Heart right ventricle (tissue), 16 donors: ENCODE measurements around the gene LHX4. TPM values are rescaled to one million over a fixed set of nuclear protein-coding genes. Genes with fewer than 3 reads are reported as not detected.

ENCODE experiments used
- ATAC-seq, 8 donors: fragments of 200-7000 bp; cut with Tn5 transposase; one replicate each; pipeline ENCODE4 v1.9.1; 2020; ENCODE audit warnings: mild to moderate bottlenecking in 8 of 8, moderate library complexity in 8 of 8, moderate number of reproducible peaks in 1 of 8
- DNase-seq, 2 donors: peaks; one replicate each; pipeline ENCODE4 v3.0.0-alpha.2; 2020
- H3K27ac ChIP-seq, 10 donors: fragments of 200-600 bp; sonication (generic) in 2 of 10; one replicate each; pipeline versions ENCODE4 v1.5.0 to v1.8.0; 2020 to 2022; ENCODE audit warnings: mild to moderate bottlenecking in 3 of 10
- H3K27me3 ChIP-seq, 7 donors: fragments of 200-600 bp; one replicate each; pipeline ENCODE4 v1.8.0; 2021 to 2022; ENCODE audit warnings: mild to moderate bottlenecking in 2 of 7
- H3K36me3 ChIP-seq, 9 donors: fragments of 200-600 bp; sonication (generic) in 1 of 9; one replicate each; pipeline versions ENCODE4 v1.5.0 to v1.8.0; 2020 to 2022; ENCODE audit warnings: mild to moderate bottlenecking in 2 of 9
- H3K4me1 ChIP-seq, 9 donors: fragments of 200-600 bp; sonication (generic) in 1 of 9; one replicate each; pipeline versions ENCODE4 v1.5.0 to v1.8.0; 2020 to 2022; ENCODE audit warnings: mild to moderate bottlenecking in 4 of 9
- H3K4me3 ChIP-seq, 10 donors: fragments of 200-600 bp; sonication (generic) in 2 of 10; one replicate each; pipeline versions ENCODE4 v1.5.0 to v1.8.0; 2020 to 2022; ENCODE audit warnings: mild to moderate bottlenecking in 7 of 10, moderate library complexity in 2 of 10
- H3K9me3 ChIP-seq, 11 donors: fragments of 200-600 bp in 10 of 11; sonication (generic) in 2 of 11; one replicate each; pipeline versions ENCODE4 v1.5.0 to v1.8.0; 2013 to 2022; ENCODE audit warnings: mild to moderate bottlenecking in 2 of 11, control low read depth in 1 of 11, moderate library complexity in 1 of 11
- WGBS, 2 donors: extraction: QIAGEN DNeasy Blood & Tissue Kit; methylation state at CpG; one replicate each; pipeline ENCODE4 v1.1.7; 2013; ENCODE audit warnings: inconsistent platforms in 1 of 2; 5-methylcytosine and 5-hydroxymethylcytosine counted together
- intact Hi-C, 10 donors: fragments of 100-400 bp; cut with DNase I; formaldehyde crosslinking; loops; one replicate each; pipeline versions ENCODE4 v1.11.1 to v1.14.2; 2022
- polyA plus RNA-seq, 2 donors: library from polyadenylated mRNA; stranded (reverse); fragments of 200-250 nt; gene quantifications; one replicate each; pipeline ENCODE4 v1.2.3, GENCODE V29; 2013
- total RNA-seq, 10 donors: library from RNA; stranded (reverse); fragmentation: NEBNext Ultra II Directional in 3 of 10; extraction: Animal tissue kit (Norgen Biotek cat#: 25700) in 3 of 10; gene quantifications; one replicate each; pipeline versions ENCODE4 v1.2.1 to v1.2.4, GENCODE V29; 2021 to 2023
- TF ChIP-seq, protein P1 (sequence below), 9 donors: fragments of 200-600 bp; sonication (generic) in 2 of 9; IDR thresholded peaks; one replicate each; pipeline versions ENCODE4 v1.5.0 to v1.8.0; 2021 to 2022; ENCODE audit warnings: antibody characterized with exemption in 9 of 9, mild to moderate bottlenecking in 5 of 9, moderate library complexity in 1 of 9
- donor health status: Arrhythmogenic right ventricular cardiomyopathy.
- donor health status: ischemic (EF 13 %, LVEDD 7.1; RV severe dilation, severe dysfunction).
- donor health status: healthy with polysubstance abuse.
- donor health status: DM: no; HTN: yes; CAD: no.
- donor health status: DM: no; HTN: no; CAD: no.
- donor health status: ischemic (EF 25% LVEDD 6.9; RV normal size, moderate dysfunction).
- donor health status: ischemic (EF 25% LVEDD 5.7; RV mildly dilated, moderate dysfunction).
- donor health status: healthy.
- donor health status: DM: yes; HTN: yes; CAD: no.
- donor health status: Ischemic cardiomyopathy.
- donor health status: ischemic (EF 35%, LVEDD 5.7; RV mildly dilated, moderate dysfunction).
- donor health status: nonischemic (EF 11% LVEDD 7.7; RV severe dilation, severe dysfunction).
- donor health status: DM: yes; HTN: yes; CAD: no.
- donor health status: PGD.
- donor health status: ischemic (EF 29% LVEDD 5.4; RV normal size, mild dysfunction).
- donor health status: nonischemic (EF 23%, LVEDD 6.1; RV moderate dilation, normal function).

LHX4 gene
- total and polyA plus RNA-seq, 12 donors: under 0.01 TPM; not detected in 11

DNA sequence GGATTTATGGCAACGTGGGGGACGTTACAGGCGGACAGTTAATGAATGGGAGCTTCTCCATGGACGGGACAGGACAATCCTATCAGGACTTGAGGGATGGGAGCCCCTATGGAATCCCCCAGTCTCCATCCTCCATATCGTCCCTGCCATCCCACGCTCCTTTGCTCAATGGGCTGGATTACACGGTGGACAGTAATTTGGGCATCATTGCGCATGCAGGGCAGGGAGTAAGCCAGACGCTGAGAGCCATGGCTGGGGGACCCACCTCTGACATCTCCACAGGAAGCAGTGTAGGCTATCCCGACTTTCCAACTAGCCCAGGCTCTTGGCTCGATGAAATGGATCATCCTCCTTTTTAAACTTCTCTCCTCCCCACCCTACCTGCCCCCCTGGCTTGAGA is 44.2 kb downstream of the LHX4 start:
- DNase-seq: no peak
- 97 to 98% methylated on average over 11 of the region's 11 CpGs for WGBS, 2 donors

GRCh38 chr1:180275726-180276125 is 45.7 kb downstream of the LHX4 start:
- Histone ChIP-seq H3K4me1 (peaks cover 0 to 40% (median 0%) of the 10 kb centered on the region in 9 donors), H3K27me3 (no peaks in the 10 kb centered on the region), H3K27ac (no peak overlapping the region), H3K4me3 (no peak overlapping the region), H3K36me3 (peaks cover 0 to 27% (median 7%) of the 10 kb centered on the region in 9 donors), H3K9me3 (no peaks in the 10 kb centered on the region)
- TF ChIP-seq, protein P1, sequence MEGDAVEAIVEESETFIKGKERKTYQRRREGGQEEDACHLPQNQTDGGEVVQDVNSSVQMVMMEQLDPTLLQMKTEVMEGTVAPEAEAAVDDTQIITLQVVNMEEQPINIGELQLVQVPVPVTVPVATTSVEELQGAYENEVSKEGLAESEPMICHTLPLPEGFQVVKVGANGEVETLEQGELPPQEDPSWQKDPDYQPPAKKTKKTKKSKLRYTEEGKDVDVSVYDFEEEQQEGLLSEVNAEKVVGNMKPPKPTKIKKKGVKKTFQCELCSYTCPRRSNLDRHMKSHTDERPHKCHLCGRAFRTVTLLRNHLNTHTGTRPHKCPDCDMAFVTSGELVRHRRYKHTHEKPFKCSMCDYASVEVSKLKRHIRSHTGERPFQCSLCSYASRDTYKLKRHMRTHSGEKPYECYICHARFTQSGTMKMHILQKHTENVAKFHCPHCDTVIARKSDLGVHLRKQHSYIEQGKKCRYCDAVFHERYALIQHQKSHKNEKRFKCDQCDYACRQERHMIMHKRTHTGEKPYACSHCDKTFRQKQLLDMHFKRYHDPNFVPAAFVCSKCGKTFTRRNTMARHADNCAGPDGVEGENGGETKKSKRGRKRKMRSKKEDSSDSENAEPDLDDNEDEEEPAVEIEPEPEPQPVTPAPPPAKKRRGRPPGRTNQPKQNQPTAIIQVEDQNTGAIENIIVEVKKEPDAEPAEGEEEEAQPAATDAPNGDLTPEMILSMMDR (IDR thresholded peaks at IDR 0.05): no peak
- 93% methylated on average over 5 of the region's 5 CpGs for WGBS, 2 donors
- DNase-seq (no peak), ATAC-seq (no peak)
- intact Hi-C loops: no loop called here

More for the DNA sequence above, 44.2 kb downstream of the LHX4 start:
- intact Hi-C loops: no loop called here
- Histone ChIP-seq H3K4me3 (no peak overlapping the region), H3K4me1 (peaks cover 0 to 46% (median 0%) of the 10 kb centered on the region in 9 donors), H3K27ac (no peak overlapping the region), H3K36me3 (peaks cover 0 to 18% (median 7%) of the 10 kb centered on the region in 9 donors), H3K9me3 (no peaks in the 10 kb centered on the region), H3K27me3 (no peaks in the 10 kb centered on the region)
- ATAC-seq: no peak
- TF ChIP-seq, protein P1 (IDR thresholded peaks at IDR 0.05): no peak

GRCh38 chr1:180277476-180278193 is 47.6 kb downstream of the LHX4 start:
- Histone ChIP-seq H3K4me3 (no peak overlapping the region), H3K27me3 (no peaks in the 10 kb centered on the region), H3K4me1 (peaks cover 0 to 34% (median 0%) of the 10 kb centered on the region in 9 donors), H3K36me3 (peaks cover 0 to 34% (median 7%) of the 10 kb centered on the region in 9 donors), H3K9me3 (no peaks in the 10 kb centered on the region), H3K27ac (peak overlapping the region in 1 of 10 donors; percentile 81)
- 93% methylated on average over 5 of the region's 5 CpGs for WGBS, 2 donors
- TF ChIP-seq, protein P1 (IDR thresholded peaks at IDR 0.05): no peak
- ATAC-seq (no peak), DNase-seq (no peak)
- intact Hi-C loops: no loop called here

GRCh38 chr1:180278194-180278515 is 48.1 kb downstream of the LHX4 start:
- Histone ChIP-seq H3K27ac (peak overlapping the region in 1 of 10 donors; percentile 81), H3K4me1 (peaks cover 0 to 34% (median 0%) of the 10 kb centered on the region in 9 donors), H3K27me3 (no peaks in the 10 kb centered on the region), H3K4me3 (no peak overlapping the region), H3K9me3 (no peaks in the 10 kb centered on the region), H3K36me3 (peaks cover 0 to 34% (median 7%) of the 10 kb centered on the region in 9 donors)
- TF ChIP-seq, protein P1 (IDR thresholded peaks at IDR 0.05): no peak
- ATAC-seq: no peak
- intact Hi-C loops: no loop called here
- DNase-seq: no peak
- WGBS, 2 donors: 90 to 96% methylated on average over 2 of the region's 2 CpGs
